ENCODE data around the gene ARHGEF37.

DNA sequence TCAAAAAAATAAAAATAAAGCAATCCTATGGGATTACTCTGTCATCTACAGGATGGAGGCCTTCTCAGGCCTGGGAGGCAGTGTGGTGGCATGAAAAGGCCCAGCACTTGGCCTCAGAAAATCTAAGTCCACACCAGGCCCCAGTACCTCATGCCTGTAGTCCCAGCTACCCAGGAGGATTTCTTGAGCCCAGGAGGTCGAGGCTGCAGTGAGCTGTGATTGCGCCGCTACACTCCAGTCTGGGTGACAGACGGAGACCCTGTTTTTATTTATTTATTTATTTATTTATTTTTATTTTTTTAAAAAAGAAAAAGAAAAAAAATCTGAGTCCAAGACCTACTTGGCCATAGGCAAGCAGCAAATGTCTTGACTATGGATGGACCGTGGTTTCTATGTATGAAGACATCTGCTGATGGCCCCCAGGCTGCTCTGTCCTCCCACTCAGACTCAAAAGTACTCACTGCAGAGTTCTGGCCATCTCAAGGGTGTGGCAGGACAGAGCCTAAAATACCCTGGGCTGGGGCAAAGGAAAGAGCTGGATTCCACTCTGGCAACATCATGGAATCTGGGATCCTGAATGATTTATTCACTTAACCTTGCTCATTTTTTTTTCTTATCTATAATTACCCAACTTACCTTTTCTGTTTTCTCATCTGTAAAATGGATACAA lies 55.0 kb downstream of the ARHGEF37 start:
- TF ChIP-seq, protein P1, sequence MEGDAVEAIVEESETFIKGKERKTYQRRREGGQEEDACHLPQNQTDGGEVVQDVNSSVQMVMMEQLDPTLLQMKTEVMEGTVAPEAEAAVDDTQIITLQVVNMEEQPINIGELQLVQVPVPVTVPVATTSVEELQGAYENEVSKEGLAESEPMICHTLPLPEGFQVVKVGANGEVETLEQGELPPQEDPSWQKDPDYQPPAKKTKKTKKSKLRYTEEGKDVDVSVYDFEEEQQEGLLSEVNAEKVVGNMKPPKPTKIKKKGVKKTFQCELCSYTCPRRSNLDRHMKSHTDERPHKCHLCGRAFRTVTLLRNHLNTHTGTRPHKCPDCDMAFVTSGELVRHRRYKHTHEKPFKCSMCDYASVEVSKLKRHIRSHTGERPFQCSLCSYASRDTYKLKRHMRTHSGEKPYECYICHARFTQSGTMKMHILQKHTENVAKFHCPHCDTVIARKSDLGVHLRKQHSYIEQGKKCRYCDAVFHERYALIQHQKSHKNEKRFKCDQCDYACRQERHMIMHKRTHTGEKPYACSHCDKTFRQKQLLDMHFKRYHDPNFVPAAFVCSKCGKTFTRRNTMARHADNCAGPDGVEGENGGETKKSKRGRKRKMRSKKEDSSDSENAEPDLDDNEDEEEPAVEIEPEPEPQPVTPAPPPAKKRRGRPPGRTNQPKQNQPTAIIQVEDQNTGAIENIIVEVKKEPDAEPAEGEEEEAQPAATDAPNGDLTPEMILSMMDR (IDR thresholded peaks at IDR 0.05): no peak
- TF ChIP-seq POLR2A (IDR thresholded peaks at IDR 0.05) (no peak), POLR2AphosphoS5 (IDR thresholded peaks at IDR 0.05) (no peak)

All from breast epithelium (tissue), 3 donors.